Omental fat pad (tissue), 4 donors: ENCODE results near the gene GFPT2. TPM values are rescaled to one million over a fixed set of nuclear protein-coding genes. Genes with fewer than 3 reads are reported as not detected.
A peak's percentile ranks its signal among the peaks of the same experiment; 100 is the strongest.

Experiments
- ATAC-seq: fragments of 150-250 bp; one replicate; pipeline ENCODE4 v1.9.1; 2016; ENCODE audit warnings: mild to moderate bottlenecking, moderate library complexity; ENCODE audit not compliant: low FRiP score
- DNase-seq: peaks from one replicate; pipeline ENCODE4 v3.0.0-alpha.2; 2019; ENCODE audit warnings: low spot score
- CTCF ChIP-seq, 3 donors: fragments of 450-650 bp; IDR thresholded peaks; one replicate each; pipeline ENCODE4 v1.5.1; 2016 to 2017; ENCODE audit warnings: antibody characterized with exemption in 3 of 3, mild to moderate bottlenecking in 3 of 3, moderate library complexity in 2 of 3
- total RNA-seq, 4 donors: library from RNA; depleted of rRNA; stranded (reverse); fragments of >200 nt; gene quantifications; one replicate each; pipeline ENCODE4 v1.1.0, GENCODE V29; 2016

Gene GFPT2
- total RNA-seq, 4 donors from 2014 or later, result 42.3 to 553 (median 270) TPM

- DNase-seq (no peak), ATAC-seq (no peak)
Measured at GRCh38 chr5:180313677-180314505, 39.2 kb downstream of the GFPT2 start.

GRCh38 chr5:180311216-180311615, 41.9 kb downstream of the GFPT2 start:
- DNase-seq (no peak), ATAC-seq (no peak)
- no peak for TF ChIP-seq CTCF (IDR thresholded peaks at IDR 0.05)

More at GRCh38 chr5:180313677-180314505, 39.2 kb downstream of the GFPT2 start:
- no peak for TF ChIP-seq CTCF (IDR thresholded peaks at IDR 0.05)

- TF ChIP-seq CTCF (IDR thresholded peaks at IDR 0.05), result no peak
- ATAC-seq (no peak), DNase-seq (peak; percentile 0)
Measured at GRCh38 chr5:180306796-180307195, 46.3 kb downstream of the GFPT2 start.

GRCh38 chr5:180305481-180305880, 47.7 kb downstream of the GFPT2 start:
- no peak for TF ChIP-seq CTCF (IDR thresholded peaks at IDR 0.05)
- DNase-seq (no peak), ATAC-seq (no peak)

GRCh38 chr5:180304431-180305375, 48.4 kb downstream of the GFPT2 start:
- DNase-seq (no peak), ATAC-seq (peak; percentile 17)
- TF ChIP-seq CTCF (IDR thresholded peaks at IDR 0.05), result no peak

GRCh38 chr5:180304016-180304292, 49.2 kb downstream of the GFPT2 start:
- ATAC-seq, result no peak
- TF ChIP-seq CTCF (IDR thresholded peaks at IDR 0.05), result no peak

More at GRCh38 chr5:180304016-180304292, 49.2 kb downstream of the GFPT2 start:
- DNase-seq, result no peak
